Astrocyte (in vitro differentiated cells and primary cell): ENCODE results near the gene RSPH6A. TPM values are rescaled to one million over a fixed set of nuclear protein-coding genes. Genes with fewer than 3 reads are reported as not detected.

Experiments
- DNase-seq: peaks from one replicate; pipeline ENCODE4 v3.0.0-alpha.2; 2010; ENCODE audit warnings: low read depth
- FAIRE-seq: peaks from 2 replicates; lab custom pipeline; 2011; peaks lifted over from hg19 to GRCh38; lab: Jason Lieb, UNC
- H2AFZ ChIP-seq: 2 replicates; pipeline ENCODE4 v1.6.0; 2012; ENCODE audit warnings: low read depth, low read length, inconsistent platforms
- H3K27ac ChIP-seq: 2 replicates; pipeline ENCODE4 v1.5.1; 2011; ENCODE audit warnings: low read depth, low read length, inconsistent platforms
- H3K27me3 ChIP-seq: 2 replicates; pipeline ENCODE4 v1.6.0; 2011; ENCODE audit warnings: low read length, inconsistent platforms; ENCODE audit not compliant: insufficient read depth
- H3K36me3 ChIP-seq: 2 replicates; pipeline ENCODE4 v1.5.1; 2011; ENCODE audit warnings: low read length, inconsistent platforms; ENCODE audit not compliant: insufficient read depth
- H3K4me1 ChIP-seq: 2 replicates; pipeline ENCODE4 v1.5.1; 2011; ENCODE audit warnings: low read length, inconsistent platforms; ENCODE audit not compliant: insufficient read depth
- H3K4me2 ChIP-seq: 2 replicates; pipeline ENCODE4 v1.6.0; 2012; ENCODE audit warnings: low read length, inconsistent platforms
- H3K4me3 ChIP-seq: 2 replicates; pipeline ENCODE4 v1.5.1; 2011; ENCODE audit warnings: low read depth, mild to moderate bottlenecking, low read length, inconsistent platforms; ENCODE audit not compliant: insufficient read depth
- H3K79me2 ChIP-seq: 2 replicates; pipeline ENCODE4 v1.6.0; 2012; ENCODE audit warnings: mild to moderate bottlenecking, low read length, inconsistent platforms; ENCODE audit not compliant: insufficient read depth
- H3K9ac ChIP-seq: 2 replicates; pipeline ENCODE4 v1.6.0; 2012; ENCODE audit warnings: mild to moderate bottlenecking, low read length, inconsistent platforms
- H3K9me3 ChIP-seq: 2 replicates; pipeline ENCODE4 v1.5.1; 2012; ENCODE audit warnings: low read depth, mild to moderate bottlenecking, low read length, inconsistent platforms; ENCODE audit not compliant: insufficient read depth
- H4K20me1 ChIP-seq: 2 replicates; pipeline ENCODE4 v1.6.0; 2012; ENCODE audit warnings: low read length, inconsistent platforms; ENCODE audit not compliant: insufficient read depth
- H3K27ac Mint-ChIP-seq: one replicate; pipeline ENCODE4 v1.8.0; 2021; ENCODE audit warnings: mild to moderate bottlenecking, mixed read lengths; ENCODE audit not compliant: unreplicated experiment
- H3K27me3 Mint-ChIP-seq: one replicate; pipeline ENCODE4 v1.8.0; 2021; ENCODE audit warnings: low read depth, mixed read lengths; ENCODE audit not compliant: unreplicated experiment
- H3K36me3 Mint-ChIP-seq: one replicate; pipeline ENCODE4 v1.8.0; 2021; ENCODE audit warnings: low read depth, mixed read lengths; ENCODE audit not compliant: unreplicated experiment
- H3K4me1 Mint-ChIP-seq: one replicate; pipeline ENCODE4 v1.8.0; 2021; ENCODE audit warnings: low read depth, mixed read lengths; ENCODE audit not compliant: unreplicated experiment
- H3K4me3 Mint-ChIP-seq: one replicate; pipeline ENCODE4 v1.8.0; 2021; ENCODE audit warnings: mild to moderate bottlenecking, moderate library complexity, mixed read lengths; ENCODE audit not compliant: unreplicated experiment
- H3K9me3 Mint-ChIP-seq: one replicate; pipeline ENCODE4 v1.8.0; 2021; ENCODE audit warnings: mild to moderate bottlenecking, mixed read lengths; ENCODE audit not compliant: unreplicated experiment
- CTCF ChIP-seq: IDR thresholded peaks from 2 replicates; pipeline ENCODE4 v1.5.1; 2011; ENCODE audit warnings: low read depth, mild to moderate bottlenecking, inconsistent platforms, low read length, moderate library complexity; ENCODE audit not compliant: insufficient read depth
- EZH2 ChIP-seq: IDR thresholded peaks from 2 replicates; pipeline ENCODE4 v1.6.1; 2012; ENCODE audit warnings: mild to moderate bottlenecking, low read length, inconsistent platforms; ENCODE audit not compliant: insufficient read depth
- total RNA-seq: library from RNA; stranded (reverse); gene quantifications from 2 replicates; pipeline ENCODE4 v1.2.1, GENCODE V29; 2021

Gene RSPH6A
- total RNA-seq, 1 donor from 2014 or later: 0.23 TPM

GRCh38 chr19:45828945-45829344 lies 13.8 kb upstream of the RSPH6A start:
- DNase-seq (no peak), FAIRE-seq (no peak)
- no peaks in the 10 kb centered on the region for H3K27me3 ChIP-seq
- no peaks in the 10 kb centered on the region for H3K4me1 ChIP-seq
- TF ChIP-seq EZH2: no peak
- no peak for TF ChIP-seq CTCF
- no peak overlapping the region for H3K4me3 ChIP-seq
- H3K4me1 Mint-ChIP-seq: no peaks in the 10 kb centered on the region
- no peaks in the 10 kb centered on the region for H3K79me2 ChIP-seq
- no peak overlapping the region for H3K4me3 Mint-ChIP-seq
- H3K4me2 ChIP-seq: no peak overlapping the region
- H3K9me3 Mint-ChIP-seq: no peaks in the 10 kb centered on the region
- no peak overlapping the region for H2AFZ ChIP-seq
- H3K36me3 ChIP-seq: peaks cover 39% of the 10 kb centered on the region
- peak overlapping the region; percentile 47 for H3K27ac Mint-ChIP-seq
- no peak overlapping the region for H3K27ac ChIP-seq
- H4K20me1 ChIP-seq: peaks cover 20% of the 10 kb centered on the region
- peaks cover 28% of the 10 kb centered on the region for H3K36me3 Mint-ChIP-seq
- no peak overlapping the region for H3K9ac ChIP-seq
- H3K9me3 ChIP-seq: no peaks in the 10 kb centered on the region
- H3K27me3 Mint-ChIP-seq: no peaks in the 10 kb centered on the region

GRCh38 chr19:45828523-45828922 lies 13.4 kb upstream of the RSPH6A start:
- H3K79me2 ChIP-seq: no peaks in the 10 kb centered on the region
- no peak for FAIRE-seq

More at GRCh38 chr19:45828523-45828922, 13.4 kb upstream of the RSPH6A start:
- H4K20me1 ChIP-seq: peaks cover 20% of the 10 kb centered on the region
- H3K36me3 ChIP-seq: peaks cover 41% of the 10 kb centered on the region
- H3K4me3 ChIP-seq: no peak overlapping the region
- no peak overlapping the region for H3K27ac ChIP-seq
- H3K4me1 ChIP-seq: no peaks in the 10 kb centered on the region
- no peak overlapping the region for H3K9ac ChIP-seq
- TF ChIP-seq CTCF (no peak), EZH2 (no peak)
- H3K36me3 Mint-ChIP-seq: peaks cover 28% of the 10 kb centered on the region
- no peaks in the 10 kb centered on the region for H3K27me3 Mint-ChIP-seq
- H3K27ac Mint-ChIP-seq: peak overlapping the region; percentile 67
- DNase-seq: no peak
- H3K9me3 ChIP-seq: no peaks in the 10 kb centered on the region
- H3K9me3 Mint-ChIP-seq: no peaks in the 10 kb centered on the region
- H3K27me3 ChIP-seq: no peaks in the 10 kb centered on the region
- H3K4me3 Mint-ChIP-seq: no peak overlapping the region
- H2AFZ ChIP-seq: no peak overlapping the region
- no peak overlapping the region for H3K4me2 ChIP-seq
- H3K4me1 Mint-ChIP-seq: no peaks in the 10 kb centered on the region
